GM12878 (cell line): ENCODE results near the gene NR2C2AP.

ENCODE experiments used
- EP300 ChIP-seq, 2 experiments: fragments of 150-350 bp in 1 of 2; IDR thresholded peaks; 2 replicates each; pipeline ENCODE4 v1.6.1; 2011 to 2012; ENCODE audit warnings: low read depth in 2 of 2, low read length in 2 of 2, borderline replicate concordance in 1 of 2, improper control_type of control experiment in 1 of 2, inconsistent platforms in 1 of 2; ENCODE audit not compliant: control insufficient read depth in 1 of 2
- FOXM1 ChIP-seq: IDR thresholded peaks from 2 replicates; pipeline ENCODE4 v1.6.1; 2012; ENCODE audit warnings: low read depth, mild to moderate bottlenecking, inconsistent platforms, low read length, moderate library complexity
- GABPA ChIP-seq: IDR thresholded peaks from 2 replicates; pipeline ENCODE4 v1.6.1; 2014; ENCODE audit warnings: antibody characterized with exemption, low read depth, mild to moderate bottlenecking, inconsistent platforms
- NR2F1 ChIP-seq: fragments of 450-650 bp; conservative IDR thresholded peaks from 2 replicates; pipeline ENCODE4 v1.6.1; 2017; ENCODE audit warnings: mild to moderate bottlenecking
- NRF1 ChIP-seq: conservative IDR thresholded peaks from 2 replicates; pipeline ENCODE4 v1.6.1; 2011; ENCODE audit warnings: mild to moderate bottlenecking, low read depth, low read length, improper control_type of control experiment
- POLR2AphosphoS5 ChIP-seq: IDR thresholded peaks from 2 replicates; pipeline ENCODE4 v1.6.1; 2011; ENCODE audit warnings: mild to moderate bottlenecking, low read length, inconsistent platforms
- RAD21 ChIP-seq: IDR thresholded peaks from 2 replicates; pipeline ENCODE4 v1.6.1; 2011; ENCODE audit warnings: mild to moderate bottlenecking, low read depth, low read length, moderate library complexity; ENCODE audit not compliant: insufficient read depth
- TAF1 ChIP-seq: IDR thresholded peaks from 2 replicates; pipeline ENCODE4 v1.6.1; 2011; ENCODE audit warnings: mild to moderate bottlenecking, low read depth, low read length, borderline replicate concordance
- ZNF274 ChIP-seq: IDR thresholded peaks from one replicate; pipeline ENCODE4 v1.8.0; 2011; ENCODE audit not compliant: insufficient read length, insufficient read depth
- TF ChIP-seq, protein P1 (sequence below), 3 experiments: IDR thresholded peaks in 2 of 3; conservative IDR thresholded peaks in 1 of 3; 2 replicates each; pipeline ENCODE4 v1.5.1; 2011; ENCODE audit warnings: low read depth in 3 of 3, low read length in 3 of 3, mild to moderate bottlenecking in 3 of 3, control low read depth in 2 of 3, moderate library complexity in 2 of 3, inconsistent platforms in 1 of 3, mixed read lengths in 1 of 3; ENCODE audit not compliant: control insufficient read depth in 2 of 3, insufficient read depth in 1 of 3; ENCODE audit errors: extremely low read depth in 1 of 3
- TF ChIP-seq, protein P2 (sequence below): fragments of 450-650 bp; IDR thresholded peaks from 2 replicates; pipeline ENCODE4 v1.6.1; 2017; ENCODE audit warnings: mild to moderate bottlenecking, moderate library complexity

DNA sequence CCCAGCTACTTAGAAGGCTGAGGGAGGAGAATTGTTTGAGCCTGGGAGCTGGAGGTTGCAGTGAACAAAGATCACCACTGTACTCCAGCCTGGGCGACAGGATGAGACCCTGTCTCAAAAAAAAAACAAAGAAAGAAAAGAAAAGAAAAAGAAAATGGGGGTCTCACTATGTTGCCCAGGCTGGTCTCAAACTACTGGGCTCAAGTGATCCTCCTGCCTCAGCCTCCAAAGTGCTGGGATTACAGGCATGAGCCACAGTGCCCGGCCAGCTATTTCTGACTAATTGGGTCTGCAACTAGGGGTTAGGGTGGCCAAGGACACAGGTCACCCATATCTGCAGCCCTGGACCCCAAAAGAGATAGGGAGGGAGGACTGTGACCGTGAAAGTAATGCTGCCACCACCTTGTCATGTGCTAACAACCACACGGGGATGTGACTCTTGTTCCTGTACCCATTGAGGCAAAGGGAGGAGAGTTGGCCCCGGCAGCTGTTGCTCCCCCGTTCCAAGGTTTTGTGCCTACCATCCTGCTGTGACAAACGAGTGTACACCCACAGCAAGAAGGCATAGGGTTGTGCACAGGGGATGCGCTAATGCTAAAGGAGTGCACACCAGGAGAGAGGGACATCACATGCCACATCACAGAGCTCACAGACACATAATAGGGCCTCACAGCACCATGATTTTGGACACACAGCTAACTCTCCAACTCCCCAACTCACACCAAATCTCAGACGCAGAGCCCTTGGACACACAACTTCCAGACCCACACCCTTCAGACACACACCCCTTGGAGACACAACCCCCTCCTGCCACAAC lies 33.8 kb downstream of the NR2C2AP start:
- TF ChIP-seq TAF1 (no peak), FOXM1 (no peak), EP300 (IDR thresholded peaks at IDR 0.05; ENCODE audit: borderline replicate concordance in 1 of 2, control insufficient read depth in 1 of 2, low read depth in 2 of 2, low read length in 2 of 2) (no peak), ZNF274 (no peak), NRF1 (no peak), NR2F1 (no peak), GABPA (no peak), RAD21 (no peak), POLR2AphosphoS5 (no peak)
- TF ChIP-seq, protein P1, sequence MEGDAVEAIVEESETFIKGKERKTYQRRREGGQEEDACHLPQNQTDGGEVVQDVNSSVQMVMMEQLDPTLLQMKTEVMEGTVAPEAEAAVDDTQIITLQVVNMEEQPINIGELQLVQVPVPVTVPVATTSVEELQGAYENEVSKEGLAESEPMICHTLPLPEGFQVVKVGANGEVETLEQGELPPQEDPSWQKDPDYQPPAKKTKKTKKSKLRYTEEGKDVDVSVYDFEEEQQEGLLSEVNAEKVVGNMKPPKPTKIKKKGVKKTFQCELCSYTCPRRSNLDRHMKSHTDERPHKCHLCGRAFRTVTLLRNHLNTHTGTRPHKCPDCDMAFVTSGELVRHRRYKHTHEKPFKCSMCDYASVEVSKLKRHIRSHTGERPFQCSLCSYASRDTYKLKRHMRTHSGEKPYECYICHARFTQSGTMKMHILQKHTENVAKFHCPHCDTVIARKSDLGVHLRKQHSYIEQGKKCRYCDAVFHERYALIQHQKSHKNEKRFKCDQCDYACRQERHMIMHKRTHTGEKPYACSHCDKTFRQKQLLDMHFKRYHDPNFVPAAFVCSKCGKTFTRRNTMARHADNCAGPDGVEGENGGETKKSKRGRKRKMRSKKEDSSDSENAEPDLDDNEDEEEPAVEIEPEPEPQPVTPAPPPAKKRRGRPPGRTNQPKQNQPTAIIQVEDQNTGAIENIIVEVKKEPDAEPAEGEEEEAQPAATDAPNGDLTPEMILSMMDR (IDR thresholded peaks at IDR 0.05 in 2 of 3, conservative IDR thresholded peaks at IDR 0.05 in 1 of 3; ENCODE audit: control insufficient read depth in 2 of 3, extremely low read depth in 1 of 3, insufficient read depth in 1 of 3, low read depth in 3 of 3, low read length in 3 of 3) = no peak
- TF ChIP-seq, protein P2, sequence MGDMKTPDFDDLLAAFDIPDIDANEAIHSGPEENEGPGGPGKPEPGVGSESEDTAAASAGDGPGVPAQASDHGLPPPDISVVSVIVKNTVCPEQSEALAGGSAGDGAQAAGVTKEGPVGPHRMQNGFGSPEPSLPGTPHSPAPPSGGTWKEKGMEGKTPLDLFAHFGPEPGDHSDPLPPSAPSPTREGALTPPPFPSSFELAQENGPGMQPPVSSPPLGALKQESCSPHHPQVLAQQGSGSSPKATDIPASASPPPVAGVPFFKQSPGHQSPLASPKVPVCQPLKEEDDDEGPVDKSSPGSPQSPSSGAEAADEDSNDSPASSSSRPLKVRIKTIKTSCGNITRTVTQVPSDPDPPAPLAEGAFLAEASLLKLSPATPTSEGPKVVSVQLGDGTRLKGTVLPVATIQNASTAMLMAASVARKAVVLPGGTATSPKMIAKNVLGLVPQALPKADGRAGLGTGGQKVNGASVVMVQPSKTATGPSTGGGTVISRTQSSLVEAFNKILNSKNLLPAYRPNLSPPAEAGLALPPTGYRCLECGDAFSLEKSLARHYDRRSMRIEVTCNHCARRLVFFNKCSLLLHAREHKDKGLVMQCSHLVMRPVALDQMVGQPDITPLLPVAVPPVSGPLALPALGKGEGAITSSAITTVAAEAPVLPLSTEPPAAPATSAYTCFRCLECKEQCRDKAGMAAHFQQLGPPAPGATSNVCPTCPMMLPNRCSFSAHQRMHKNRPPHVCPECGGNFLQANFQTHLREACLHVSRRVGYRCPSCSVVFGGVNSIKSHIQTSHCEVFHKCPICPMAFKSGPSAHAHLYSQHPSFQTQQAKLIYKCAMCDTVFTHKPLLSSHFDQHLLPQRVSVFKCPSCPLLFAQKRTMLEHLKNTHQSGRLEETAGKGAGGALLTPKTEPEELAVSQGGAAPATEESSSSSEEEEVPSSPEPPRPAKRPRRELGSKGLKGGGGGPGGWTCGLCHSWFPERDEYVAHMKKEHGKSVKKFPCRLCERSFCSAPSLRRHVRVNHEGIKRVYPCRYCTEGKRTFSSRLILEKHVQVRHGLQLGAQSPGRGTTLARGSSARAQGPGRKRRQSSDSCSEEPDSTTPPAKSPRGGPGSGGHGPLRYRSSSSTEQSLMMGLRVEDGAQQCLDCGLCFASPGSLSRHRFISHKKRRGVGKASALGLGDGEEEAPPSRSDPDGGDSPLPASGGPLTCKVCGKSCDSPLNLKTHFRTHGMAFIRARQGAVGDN = no peak
